Endothelial cell of umbilical vein (primary cell): ENCODE data around the gene ORM2.

Source experiments
- CTCF ChIP-seq, 2 donors: IDR thresholded peaks; 1 replicate in 1 of 2; 2 replicates in 1 of 2; pipeline ENCODE4 v1.5.1; 2011; ENCODE audit warnings: low read length in 2 of 2, mild to moderate bottlenecking in 2 of 2, moderate library complexity in 2 of 2, control low read depth in 1 of 2, inconsistent platforms in 1 of 2, low read depth in 1 of 2; ENCODE audit not compliant: insufficient read depth in 1 of 2; ENCODE audit errors: extremely low read depth in 1 of 2
- JUN ChIP-seq: IDR thresholded peaks from 2 replicates; pipeline ENCODE4 v1.6.1; 2011; ENCODE audit warnings: borderline replicate concordance, low read depth; ENCODE audit not compliant: insufficient read length, insufficient read depth
- POLR2A ChIP-seq: IDR thresholded peaks from 2 replicates; pipeline ENCODE4 v1.6.1; 2012; ENCODE audit warnings: low read depth, mild to moderate bottlenecking, control low read depth, low read length

- TF ChIP-seq CTCF (IDR thresholded peaks at IDR 0.05; ENCODE audit: extremely low read depth in 1 of 2, insufficient read depth in 1 of 2, low read depth in 1 of 2, low read length in 2 of 2): no peak
- TF ChIP-seq POLR2A: no peak
- TF ChIP-seq JUN: no peak
Measured at GRCh38 chr9:114282507-114282906, 47.2 kb upstream of the ORM2 start.
